SU-DHL-6 (cell line): Measurements from ENCODE around the gene POLK.
"Not testable (repeated sequence)": the region's sequence is repeated elsewhere in the genome, so short reads cannot be mapped to it uniquely, and the experiment has no call there.

Source experiments
- H2AFZ ChIP-seq: fragments of 200-600 bp; sonication (generic); 2 replicates; pipeline ENCODE4 v1.6.1; 2014; ENCODE audit warnings: low read depth, mild to moderate bottlenecking, moderate library complexity, mixed read lengths, antibody characterized with exemption, low read length; ENCODE audit not compliant: severe bottlenecking
- H3F3A ChIP-seq: fragments of 200-600 bp; shearing (Covaris generic); 2 replicates; pipeline ENCODE4 v1.6.0; 2016; ENCODE audit warnings: antibody characterized with exemption, mild to moderate bottlenecking; ENCODE audit not compliant: insufficient read depth
- H3K27ac ChIP-seq: fragments of 200-600 bp; sonication (generic); 2 replicates; pipeline ENCODE4 v1.5.1; 2016; ENCODE audit warnings: low read depth, mild to moderate bottlenecking, low read length, moderate library complexity, mixed read lengths
- H3K27me3 ChIP-seq: fragments of 200-600 bp; sonication (generic), shearing (Covaris generic); 2 replicates; pipeline ENCODE4 v1.6.0; 2014; ENCODE audit warnings: mild to moderate bottlenecking, low read length
- H3K36me3 ChIP-seq: fragments of 200-600 bp; sonication (generic); 2 replicates; pipeline ENCODE4 v1.6.1; 2014; ENCODE audit warnings: mild to moderate bottlenecking, low read length, mixed read lengths
- H3K4me2 ChIP-seq: fragments of 300-600, 200-600 bp; shearing (Covaris generic), sonication (generic); 2 replicates; pipeline ENCODE4 v1.6.0; 2014; ENCODE audit warnings: low read length, low read depth, mild to moderate bottlenecking; ENCODE audit not compliant: poor library complexity, severe bottlenecking
- H3K4me3 ChIP-seq: fragments of 200-600 bp; sonication (generic); 2 replicates; pipeline ENCODE4 v1.5.1; 2014; ENCODE audit warnings: antibody characterized with exemption, low read length, mild to moderate bottlenecking, mixed read lengths; ENCODE audit not compliant: insufficient read depth, poor library complexity, severe bottlenecking
- H3K79me2 ChIP-seq: fragments of 200-600 bp; sonication (generic); 2 replicates; pipeline ENCODE4 v1.6.1; 2014; ENCODE audit warnings: mild to moderate bottlenecking, low read length, moderate library complexity; ENCODE audit not compliant: insufficient read depth
- H3K9ac ChIP-seq: fragments of 200-600 bp; sonication (generic); 2 replicates; pipeline ENCODE4 v1.7.0; 2014; ENCODE audit warnings: mild to moderate bottlenecking, low read length
- H3K9me2 ChIP-seq: fragments of 200-600 bp; sonication (generic); replicated peaks from 2 replicates; pipeline ENCODE4 v1.6.1; 2014; ENCODE audit warnings: low read length; ENCODE audit not compliant: insufficient read depth
- H3K9me3 ChIP-seq: fragments of 200-600 bp; sonication (generic); 2 replicates; pipeline ENCODE4 v1.6.1; 2014; ENCODE audit warnings: low read length, mixed read lengths; ENCODE audit not compliant: insufficient read depth
- H4K20me1 ChIP-seq: fragments of 200-600 bp; sonication (generic); 2 replicates; pipeline ENCODE4 v1.6.1; 2014; ENCODE audit warnings: low read depth, mild to moderate bottlenecking, antibody characterized with exemption, low read length, moderate library complexity, mixed read lengths
- EZH2phosphoT487 ChIP-seq: fragments of 200-600 bp; sonication (generic), shearing (Covaris generic); conservative IDR thresholded peaks from 2 replicates; pipeline ENCODE4 v1.6.1; 2018; ENCODE audit warnings: mild to moderate bottlenecking, antibody characterized with exemption, low read length, moderate library complexity, mixed read lengths
- TF ChIP-seq, protein P1 (sequence below): fragments of 200-600 bp; sonication (generic); IDR thresholded peaks from one replicate; pipeline ENCODE4 v1.5.1; 2017; ENCODE audit warnings: antibody characterized with exemption, mild to moderate bottlenecking, low read length, moderate library complexity; ENCODE audit not compliant: insufficient read depth, poor library complexity, severe bottlenecking

POLK gene

GRCh38 chr5:75558981-75559632 lies 47.4 kb downstream of the POLK start:
- no peak overlapping the region for H3K4me2 ChIP-seq
- peaks cover 8% of the 10 kb centered on the region; the same call in 1 of the 2 replicates for H3K36me3 ChIP-seq
- TF ChIP-seq, protein P1, sequence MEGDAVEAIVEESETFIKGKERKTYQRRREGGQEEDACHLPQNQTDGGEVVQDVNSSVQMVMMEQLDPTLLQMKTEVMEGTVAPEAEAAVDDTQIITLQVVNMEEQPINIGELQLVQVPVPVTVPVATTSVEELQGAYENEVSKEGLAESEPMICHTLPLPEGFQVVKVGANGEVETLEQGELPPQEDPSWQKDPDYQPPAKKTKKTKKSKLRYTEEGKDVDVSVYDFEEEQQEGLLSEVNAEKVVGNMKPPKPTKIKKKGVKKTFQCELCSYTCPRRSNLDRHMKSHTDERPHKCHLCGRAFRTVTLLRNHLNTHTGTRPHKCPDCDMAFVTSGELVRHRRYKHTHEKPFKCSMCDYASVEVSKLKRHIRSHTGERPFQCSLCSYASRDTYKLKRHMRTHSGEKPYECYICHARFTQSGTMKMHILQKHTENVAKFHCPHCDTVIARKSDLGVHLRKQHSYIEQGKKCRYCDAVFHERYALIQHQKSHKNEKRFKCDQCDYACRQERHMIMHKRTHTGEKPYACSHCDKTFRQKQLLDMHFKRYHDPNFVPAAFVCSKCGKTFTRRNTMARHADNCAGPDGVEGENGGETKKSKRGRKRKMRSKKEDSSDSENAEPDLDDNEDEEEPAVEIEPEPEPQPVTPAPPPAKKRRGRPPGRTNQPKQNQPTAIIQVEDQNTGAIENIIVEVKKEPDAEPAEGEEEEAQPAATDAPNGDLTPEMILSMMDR: no peak
- no peak for TF ChIP-seq EZH2phosphoT487
- H3K27ac ChIP-seq: no peak overlapping the region
- no peaks in the 10 kb centered on the region for H3K27me3 ChIP-seq
- no peak overlapping the region for H2AFZ ChIP-seq
- no peaks in the 10 kb centered on the region for H3K9me3 ChIP-seq
- no peaks in the 10 kb centered on the region for H3K9me2 ChIP-seq
- H3F3A ChIP-seq: no peaks in the 10 kb centered on the region; the same call in 1 of the 2 replicates
- no peak overlapping the region for H3K9ac ChIP-seq
- H4K20me1 ChIP-seq: no peaks in the 10 kb centered on the region
- H3K4me3 ChIP-seq: no peak overlapping the region
- 0 out of 2 replicates have a peak, but pooled peaks cover 3% of the 10 kb centered on the region for H3K79me2 ChIP-seq

GRCh38 chr5:75560655-75561054 lies 49.0 kb downstream of the POLK start:
- not testable (repeated sequence) for H4K20me1 ChIP-seq, H3K4me3 ChIP-seq, H3K27ac ChIP-seq, H3K36me3 ChIP-seq, H3F3A ChIP-seq, H3K27me3 ChIP-seq, H3K9me2 ChIP-seq, H2AFZ ChIP-seq, H3K4me2 ChIP-seq, H3K79me2 ChIP-seq, H3K9ac ChIP-seq, H3K9me3 ChIP-seq

DNA sequence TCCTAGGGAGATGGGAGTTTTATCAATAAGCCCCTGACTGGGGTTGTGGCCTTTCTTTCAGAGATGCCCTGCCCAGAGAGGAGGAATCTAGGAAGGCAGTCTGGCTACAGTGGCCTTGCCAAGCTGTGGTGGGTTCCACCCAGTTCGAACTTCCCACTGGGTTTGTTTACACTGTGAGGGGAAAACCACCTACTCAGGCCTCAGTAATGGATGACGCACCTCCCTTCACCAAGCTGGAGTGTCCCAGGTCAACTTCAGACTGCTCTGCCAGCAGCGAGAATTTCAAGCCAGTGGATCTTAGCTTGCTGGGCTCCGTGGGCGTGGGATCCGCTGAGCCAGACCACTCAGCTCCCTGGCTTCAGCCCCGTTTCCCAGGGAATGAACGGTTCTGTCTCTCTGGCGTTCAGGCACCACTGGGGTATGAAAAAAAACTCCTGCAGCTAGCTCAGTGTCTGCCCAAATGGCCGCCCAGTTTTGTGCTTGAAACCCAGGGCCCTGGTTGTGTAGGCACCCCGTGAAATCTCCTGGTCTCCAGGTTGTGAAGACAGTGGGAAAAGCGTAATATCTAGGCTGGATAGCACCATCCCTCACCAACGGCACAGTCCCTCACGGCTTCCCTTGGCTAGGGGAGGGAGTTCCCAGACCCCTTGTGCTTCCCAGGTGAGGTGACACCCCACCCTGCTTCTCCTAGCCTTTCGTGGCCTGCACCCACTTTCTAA lies 54.5 kb downstream of the POLK start:
- H3K79me2 ChIP-seq, H3K4me2 ChIP-seq, H3K27ac ChIP-seq, H3K9ac ChIP-seq, H3K36me3 ChIP-seq, H2AFZ ChIP-seq, H3F3A ChIP-seq, H3K27me3 ChIP-seq, H3K9me2 ChIP-seq, H3K9me3 ChIP-seq, H3K4me3 ChIP-seq, H4K20me1 ChIP-seq: not testable (repeated sequence)

GRCh38 chr5:75566710-75567309 lies 55.1 kb downstream of the POLK start:
- H3K36me3 ChIP-seq: peaks cover under 1% of the 10 kb centered on the region; the same call in 1 of the 2 replicates
- no peak for TF ChIP-seq EZH2phosphoT487
- TF ChIP-seq, protein P1: no peak
- no peaks in the 10 kb centered on the region for H3F3A ChIP-seq
- no peaks in the 10 kb centered on the region for H3K27me3 ChIP-seq
- no peaks in the 10 kb centered on the region for H3K9me3 ChIP-seq
- no peaks in the 10 kb centered on the region for H4K20me1 ChIP-seq
- peaks cover 5% of the 10 kb centered on the region; the same call in 1 of the 2 replicates for H3K79me2 ChIP-seq
- H3K27ac ChIP-seq: no peak overlapping the region
- H2AFZ ChIP-seq: no peak overlapping the region
- H3K4me2 ChIP-seq: peak overlapping the region; percentile 11
- no peak overlapping the region for H3K4me3 ChIP-seq
- H3K9me2 ChIP-seq: no peaks in the 10 kb centered on the region
- H3K9ac ChIP-seq: no peak overlapping the region
